ENCODE data around the gene TSPAN15.
"Not testable (repeated sequence)": the region's sequence is repeated elsewhere in the genome, so short reads cannot be mapped to it uniquely, and the experiment has no call there.

Gene TSPAN15

GRCh38 chr10:69445041-69445440, 6.2 kb upstream of the TSPAN15 start:
- no peak for DNase-seq (ENCODE audit: low read depth in 2 of 3, low spot score in 2 of 3)

- no peak for DNase-seq (ENCODE audit: low read depth in 2 of 3, low spot score in 2 of 3)
Observed at GRCh38 chr10:69446229-69446628, 5.0 kb upstream of the TSPAN15 start.

GRCh38 chr10:69446650-69447151, 4.6 kb upstream of the TSPAN15 start:
- no peak for DNase-seq (ENCODE audit: low read depth in 2 of 3, low spot score in 2 of 3)

GRCh38 chr10:69449841-69450240, 1.4 kb upstream of the TSPAN15 start:
- DNase-seq (ENCODE audit: low read depth in 2 of 3, low spot score in 2 of 3) = no peak

- DNase-seq (ENCODE audit: low read depth in 2 of 3, low spot score in 2 of 3) = not testable (repeated sequence)
Observed at GRCh38 chr10:69450395-69450794, 870 bp upstream of the TSPAN15 start.

- DNase-seq (ENCODE audit: low read depth in 2 of 3, low spot score in 2 of 3) = no peak
Observed at GRCh38 chr10:69451784-69452251, 553 bp downstream of the TSPAN15 start.

- DNase-seq (ENCODE audit: low read depth in 2 of 3, low spot score in 2 of 3) = no peak
Observed at GRCh38 chr10:69452676-69453415, 1.6 kb downstream of the TSPAN15 start.

- DNase-seq (ENCODE audit: low read depth in 2 of 3, low spot score in 2 of 3) = no peak
Observed at GRCh38 chr10:69453795-69454194, 2.5 kb downstream of the TSPAN15 start.

GRCh38 chr10:69455006-69455763, 3.9 kb downstream of the TSPAN15 start:
- DNase-seq (ENCODE audit: low read depth in 2 of 3, low spot score in 2 of 3) = no peak

- no peak for DNase-seq (ENCODE audit: low read depth in 2 of 3, low spot score in 2 of 3)
Observed at GRCh38 chr10:69456880-69457693, 5.8 kb downstream of the TSPAN15 start.

- DNase-seq (ENCODE audit: low read depth in 2 of 3, low spot score in 2 of 3) = no peak
Observed at GRCh38 chr10:69457771-69458237, 6.5 kb downstream of the TSPAN15 start.

- DNase-seq (ENCODE audit: low read depth in 2 of 3, low spot score in 2 of 3) = no peak
Observed at GRCh38 chr10:69458430-69459100, 7.3 kb downstream of the TSPAN15 start.

GRCh38 chr10:69459101-69459790, 8.0 kb downstream of the TSPAN15 start:
- no peak for DNase-seq (ENCODE audit: low read depth in 2 of 3, low spot score in 2 of 3)

- no peak for DNase-seq (ENCODE audit: low read depth in 2 of 3, low spot score in 2 of 3)
Observed at GRCh38 chr10:69459893-69460575, 8.8 kb downstream of the TSPAN15 start.

- no peak for DNase-seq (ENCODE audit: low read depth in 2 of 3, low spot score in 2 of 3)
Observed at GRCh38 chr10:69460576-69461242, 9.4 kb downstream of the TSPAN15 start.

- DNase-seq (ENCODE audit: low read depth in 2 of 3, low spot score in 2 of 3) = no peak
Observed at GRCh38 chr10:69461243-69462025, 10.2 kb downstream of the TSPAN15 start.

GRCh38 chr10:69463886-69464285, 12.6 kb downstream of the TSPAN15 start:
- no peak for DNase-seq (ENCODE audit: low read depth in 2 of 3, low spot score in 2 of 3)

GRCh38 chr10:69464401-69464800, 13.1 kb downstream of the TSPAN15 start:
- no peak for DNase-seq (ENCODE audit: low read depth in 2 of 3, low spot score in 2 of 3)

Data from activated CD8-positive, alpha-beta memory T cell treated with anti-CD3 and anti-CD28 coated beads for 48 hours (primary cell).